Activated naive CD8-positive, alpha-beta T cell treated with anti-CD3 and anti-CD28 coated beads, Interleukin-2, amount 50 U/mL, for 24 hours (primary cell): ENCODE measurements around the gene RALB.
A peak's percentile ranks its signal among the peaks of the same experiment; 100 is the strongest.
"Not testable (repeated sequence)": the region's sequence is repeated elsewhere in the genome, so short reads cannot be mapped to it uniquely, and the experiment has no call there.

Source experiments
- ATAC-seq: fragments of 150-1000 bp; cut with Tn5 transposase; one replicate; pipeline ENCODE4 v1.10.0; 2021
- DNase-seq: peaks from one replicate; pipeline ENCODE4 v3.0.0; 2021
- H3K27ac Mint-ChIP-seq: one replicate; pipeline ENCODE4 v1.8.0; 2021; ENCODE audit warnings: mild to moderate bottlenecking, mixed read lengths
- H3K27me3 Mint-ChIP-seq: one replicate; pipeline ENCODE4 v1.8.0; 2021; ENCODE audit warnings: mixed read lengths
- H3K36me3 Mint-ChIP-seq: one replicate; pipeline ENCODE4 v1.8.0; 2021; ENCODE audit warnings: low read depth, mixed read lengths
- H3K4me1 Mint-ChIP-seq: one replicate; pipeline ENCODE4 v1.8.0; 2021; ENCODE audit warnings: mixed read lengths
- H3K4me3 Mint-ChIP-seq: one replicate; pipeline ENCODE4 v1.8.0; 2021; ENCODE audit warnings: mild to moderate bottlenecking, moderate library complexity, mixed read lengths
- H3K9me3 Mint-ChIP-seq: one replicate; pipeline ENCODE4 v1.8.0; 2021; ENCODE audit warnings: mixed read lengths

RALB gene

GRCh38 chr2:120299004-120299403, 46.4 kb downstream of the RALB start:
- H3K9me3 Mint-ChIP-seq: no peaks in the 10 kb centered on the region
- DNase-seq (no peak), ATAC-seq (no peak)
- no peak overlapping the region for H3K27ac Mint-ChIP-seq
- H3K4me3 Mint-ChIP-seq: no peak overlapping the region
- peaks cover 3% of the 10 kb centered on the region for H3K4me1 Mint-ChIP-seq
- H3K36me3 Mint-ChIP-seq: peaks cover 11% of the 10 kb centered on the region
- no peaks in the 10 kb centered on the region for H3K27me3 Mint-ChIP-seq

GRCh38 chr2:120299561-120299960, 46.9 kb downstream of the RALB start:
- Mint-ChIP-seq H3K27ac (no peak overlapping the region), H3K36me3 (peaks cover 10% of the 10 kb centered on the region), H3K27me3 (no peaks in the 10 kb centered on the region), H3K4me1 (peaks cover 3% of the 10 kb centered on the region), H3K9me3 (no peaks in the 10 kb centered on the region), H3K4me3 (no peak overlapping the region)
- DNase-seq: no peak
- no peak for ATAC-seq

- no peak overlapping the region for H3K27ac Mint-ChIP-seq
- H3K4me3 Mint-ChIP-seq: no peak overlapping the region
- no peaks in the 10 kb centered on the region for H3K27me3 Mint-ChIP-seq
- H3K9me3 Mint-ChIP-seq: no peaks in the 10 kb centered on the region
- H3K36me3 Mint-ChIP-seq: peaks cover 10% of the 10 kb centered on the region
- no peak for DNase-seq
- H3K4me1 Mint-ChIP-seq: peaks cover 3% of the 10 kb centered on the region
- no peak for ATAC-seq
Observed at GRCh38 chr2:120300385-120300784, 47.7 kb downstream of the RALB start.

- H3K4me1 Mint-ChIP-seq: peaks cover 3% of the 10 kb centered on the region
- H3K4me3 Mint-ChIP-seq: no peak overlapping the region
- no peak overlapping the region for H3K27ac Mint-ChIP-seq
- ATAC-seq: no peak
- no peak for DNase-seq
- H3K9me3 Mint-ChIP-seq: no peaks in the 10 kb centered on the region
- H3K36me3 Mint-ChIP-seq: peaks cover 10% of the 10 kb centered on the region
- H3K27me3 Mint-ChIP-seq: no peaks in the 10 kb centered on the region
Observed at GRCh38 chr2:120301284-120301683, 48.6 kb downstream of the RALB start.

GRCh38 chr2:120302301-120302700, 49.6 kb downstream of the RALB start:
- Mint-ChIP-seq H3K4me3 (no peak overlapping the region), H3K36me3 (peaks cover 5% of the 10 kb centered on the region), H3K4me1 (peaks cover 3% of the 10 kb centered on the region), H3K9me3 (no peaks in the 10 kb centered on the region), H3K27me3 (no peaks in the 10 kb centered on the region), H3K27ac (no peak overlapping the region)
- DNase-seq (no peak), ATAC-seq (no peak)

GRCh38 chr2:120303177-120303576, 50.5 kb downstream of the RALB start:
- Mint-ChIP-seq H3K27me3 (no peaks in the 10 kb centered on the region), H3K9me3 (no peaks in the 10 kb centered on the region), H3K4me3 (no peak overlapping the region), H3K36me3 (peaks cover 5% of the 10 kb centered on the region), H3K27ac (no peak overlapping the region), H3K4me1 (peaks cover 3% of the 10 kb centered on the region)
- DNase-seq: no peak
- no peak for ATAC-seq

- no peak overlapping the region for H3K4me3 Mint-ChIP-seq
- H3K36me3 Mint-ChIP-seq: peaks cover 2% of the 10 kb centered on the region
- peaks cover 5% of the 10 kb centered on the region for H3K4me1 Mint-ChIP-seq
- DNase-seq (no peak), ATAC-seq (no peak)
- no peaks in the 10 kb centered on the region for H3K27me3 Mint-ChIP-seq
- no peaks in the 10 kb centered on the region for H3K9me3 Mint-ChIP-seq
- no peak overlapping the region for H3K27ac Mint-ChIP-seq
Observed at GRCh38 chr2:120305296-120305695, 52.6 kb downstream of the RALB start.

GRCh38 chr2:120305937-120306490, 53.4 kb downstream of the RALB start:
- ATAC-seq (no peak), DNase-seq (no peak)
- H3K9me3 Mint-ChIP-seq: no peaks in the 10 kb centered on the region
- H3K4me3 Mint-ChIP-seq: no peak overlapping the region
- no peaks in the 10 kb centered on the region for H3K36me3 Mint-ChIP-seq
- peaks cover 7% of the 10 kb centered on the region for H3K4me1 Mint-ChIP-seq
- no peaks in the 10 kb centered on the region for H3K27me3 Mint-ChIP-seq
- no peak overlapping the region for H3K27ac Mint-ChIP-seq

GRCh38 chr2:120307482-120307881, 54.8 kb downstream of the RALB start:
- no peak for ATAC-seq
- no peaks in the 10 kb centered on the region for H3K27me3 Mint-ChIP-seq
- no peaks in the 10 kb centered on the region for H3K9me3 Mint-ChIP-seq
- no peaks in the 10 kb centered on the region for H3K36me3 Mint-ChIP-seq
- DNase-seq: no peak
- H3K4me1 Mint-ChIP-seq: peaks cover 7% of the 10 kb centered on the region
- H3K4me3 Mint-ChIP-seq: no peak overlapping the region
- no peak overlapping the region for H3K27ac Mint-ChIP-seq

- Mint-ChIP-seq H3K27me3 (no peaks in the 10 kb centered on the region), H3K27ac (no peak overlapping the region), H3K9me3 (no peaks in the 10 kb centered on the region), H3K36me3 (no peaks in the 10 kb centered on the region), H3K4me3 (no peak overlapping the region), H3K4me1 (peaks cover 11% of the 10 kb centered on the region)
- DNase-seq (no peak), ATAC-seq (peak; percentile 47)
Observed at GRCh38 chr2:120308038-120308910, 55.6 kb downstream of the RALB start.

- no peak overlapping the region for H3K27ac Mint-ChIP-seq
- H3K36me3 Mint-ChIP-seq: no peaks in the 10 kb centered on the region
- no peaks in the 10 kb centered on the region for H3K27me3 Mint-ChIP-seq
- H3K4me3 Mint-ChIP-seq: no peak overlapping the region
- peaks cover 30% of the 10 kb centered on the region for H3K4me1 Mint-ChIP-seq
- no peaks in the 10 kb centered on the region for H3K9me3 Mint-ChIP-seq
- ATAC-seq (no peak), DNase-seq (no peak)
Observed at GRCh38 chr2:120310136-120310535, 57.5 kb downstream of the RALB start.

- H3K4me3 Mint-ChIP-seq, H3K27ac Mint-ChIP-seq, H3K36me3 Mint-ChIP-seq, ATAC-seq, DNase-seq, H3K27me3 Mint-ChIP-seq, H3K9me3 Mint-ChIP-seq: not testable (repeated sequence)
- peaks cover 32% of the 10 kb centered on the region for H3K4me1 Mint-ChIP-seq
Observed at GRCh38 chr2:120310841-120311240, 58.2 kb downstream of the RALB start.

GRCh38 chr2:120312076-120312475, 59.4 kb downstream of the RALB start:
- H3K4me1 Mint-ChIP-seq: peaks cover 32% of the 10 kb centered on the region
- H3K27ac Mint-ChIP-seq: no peak overlapping the region
- H3K27me3 Mint-ChIP-seq: no peaks in the 10 kb centered on the region
- no peak for ATAC-seq
- no peaks in the 10 kb centered on the region for H3K36me3 Mint-ChIP-seq
- H3K9me3 Mint-ChIP-seq: no peaks in the 10 kb centered on the region
- H3K4me3 Mint-ChIP-seq: no peak overlapping the region
- DNase-seq: no peak

GRCh38 chr2:120312860-120313694, 60.4 kb downstream of the RALB start:
- Mint-ChIP-seq H3K36me3 (no peaks in the 10 kb centered on the region), H3K27ac (no peak overlapping the region), H3K27me3 (no peaks in the 10 kb centered on the region), H3K4me1 (peaks cover 33% of the 10 kb centered on the region), H3K9me3 (no peaks in the 10 kb centered on the region), H3K4me3 (peak overlapping the region; percentile 62)
- peak; percentile 80 for DNase-seq
- peak; percentile 70 for ATAC-seq
